Posterior vena cava (tissue), 2 donors: ENCODE measurements around the gene POU6F2. TPM values are rescaled to one million over a fixed set of nuclear protein-coding genes. Genes with fewer than 3 reads are reported as not detected.

Experiments
- DNase-seq: peaks from one replicate; pipeline ENCODE4 v3.0.0-alpha.2; 2020; ENCODE audit warnings: low spot score
- intact Hi-C, 2 donors: fragments of 100-400 bp; cut with DNase I; formaldehyde crosslinking; loops; one replicate each; pipeline versions ENCODE4 v1.14.1 to v1.14.2; 2022 to 2023
- total RNA-seq, 2 donors: library from RNA; stranded (reverse); fragmentation: NEBNext Ultra II Directional; extraction: Animal tissue kit (Norgen Biotek cat#: 25700); gene quantifications; one replicate each; pipeline ENCODE4 v1.2.1, GENCODE V29; 2021
- donor health status: DM: yes; HTN: yes; CAD: no.
- donor health status: DM: yes; HTN: yes; CAD: no.

The POU6F2 gene
- total RNA-seq, 2 donors from 2014 or later, result 0.19 to 0.69 TPM

- intact Hi-C loops, result no loop called here
- DNase-seq, result no peak
Observed at GRCh38 chr7:39272691-39273090, 295.0 kb downstream of the POU6F2 start.

DNA sequence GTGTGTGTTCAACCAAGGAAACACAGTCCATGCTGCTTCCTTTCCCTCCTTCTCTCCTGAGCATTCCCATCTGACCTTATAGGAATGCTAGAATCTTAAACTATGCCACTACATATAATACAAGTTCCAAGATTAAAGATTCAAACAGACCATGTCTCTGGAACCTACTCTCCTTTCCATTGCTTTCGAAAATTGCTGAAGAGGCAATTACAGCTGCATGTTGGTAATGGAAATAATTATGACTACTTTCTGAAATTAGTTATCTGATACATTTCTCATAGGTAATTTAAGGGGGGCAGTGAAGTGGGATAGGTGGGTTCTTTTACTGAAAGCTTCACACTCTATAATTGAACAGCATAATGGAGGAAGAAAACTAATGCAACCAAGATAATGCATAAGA, 302.6 kb downstream of the POU6F2 start:
- no peak for DNase-seq
- intact Hi-C loops, result no loop called here

GRCh38 chr7:39285256-39285655, 307.5 kb downstream of the POU6F2 start:
- intact Hi-C loops, result no loop called here
- DNase-seq, result no peak

- DNase-seq, result no peak
- intact Hi-C loops, result no loop called here
Observed at GRCh38 chr7:39288303-39288702, 310.6 kb downstream of the POU6F2 start.

- intact Hi-C loops, result no loop called here
- no peak for DNase-seq
Observed at GRCh38 chr7:39291628-39292410, 314.1 kb downstream of the POU6F2 start.

DNA sequence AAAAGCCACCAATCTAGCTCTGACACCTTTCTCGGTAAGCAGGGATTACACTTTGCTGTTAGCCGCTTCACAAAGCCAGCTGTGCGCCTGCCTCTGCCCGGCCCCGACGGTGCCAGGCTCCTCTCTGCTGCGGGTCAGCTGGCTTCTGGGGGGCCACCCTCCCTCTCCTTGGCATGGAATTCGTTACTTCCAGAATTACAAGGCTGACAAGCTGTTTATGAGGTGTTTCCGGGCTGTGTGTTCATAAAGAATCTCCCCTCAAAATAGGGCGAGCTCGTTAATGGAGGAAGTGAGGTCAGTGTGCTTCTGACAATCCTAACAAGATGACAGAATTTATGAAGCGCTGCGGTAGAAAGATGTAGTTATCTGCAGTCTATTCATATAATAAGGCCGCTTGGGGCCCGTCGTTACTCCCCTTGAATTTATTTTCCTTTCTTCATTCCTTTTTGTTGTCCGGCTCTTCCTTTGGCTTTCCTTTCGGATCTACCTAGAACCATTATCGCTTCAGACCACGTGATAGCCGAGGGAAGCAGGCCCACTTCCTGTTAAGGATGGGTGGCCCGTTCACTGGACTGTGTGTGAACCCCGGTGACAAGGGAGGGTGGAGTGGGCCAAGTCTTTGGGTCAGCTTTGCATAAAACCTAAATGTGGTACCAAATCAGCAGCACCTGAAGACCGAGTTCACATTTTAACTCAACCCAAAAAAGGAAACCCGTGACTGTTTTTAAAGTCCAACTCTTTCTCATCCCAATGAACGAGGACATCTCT, 315.5 kb downstream of the POU6F2 start:
- intact Hi-C loops, result no loop called here
- DNase-seq, result no peak

GRCh38 chr7:39294022-39294421, 316.3 kb downstream of the POU6F2 start:
- DNase-seq, result no peak
- intact Hi-C loops, result no loop called here

GRCh38 chr7:39295796-39296195, 318.1 kb downstream of the POU6F2 start:
- intact Hi-C loops, result no loop called here
- DNase-seq, result no peak

DNA sequence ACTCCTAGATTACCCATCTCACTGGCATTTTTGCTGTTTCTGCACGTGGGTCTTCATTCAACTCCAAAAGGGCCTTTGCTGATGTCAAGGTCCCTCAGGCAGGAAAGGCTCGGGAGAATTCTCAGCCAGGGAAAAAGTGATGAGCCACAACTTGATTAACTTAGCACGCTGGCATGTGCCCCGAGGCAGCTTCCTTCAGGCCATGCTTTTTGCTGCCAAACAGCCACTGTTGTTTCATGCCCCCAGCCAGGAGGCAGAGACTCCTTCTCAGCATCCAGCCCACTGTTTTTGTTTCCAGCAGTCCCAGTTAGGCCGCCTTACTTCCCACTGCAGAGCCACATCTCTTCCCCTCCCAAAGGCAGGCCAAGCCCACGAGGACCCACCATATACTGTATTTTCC, 322.0 kb downstream of the POU6F2 start:
- intact Hi-C loops, result no loop called here
- no peak for DNase-seq

- intact Hi-C loops, result no loop called here
- DNase-seq, result no peak
Observed at GRCh38 chr7:39300276-39300675, 322.6 kb downstream of the POU6F2 start.

DNA sequence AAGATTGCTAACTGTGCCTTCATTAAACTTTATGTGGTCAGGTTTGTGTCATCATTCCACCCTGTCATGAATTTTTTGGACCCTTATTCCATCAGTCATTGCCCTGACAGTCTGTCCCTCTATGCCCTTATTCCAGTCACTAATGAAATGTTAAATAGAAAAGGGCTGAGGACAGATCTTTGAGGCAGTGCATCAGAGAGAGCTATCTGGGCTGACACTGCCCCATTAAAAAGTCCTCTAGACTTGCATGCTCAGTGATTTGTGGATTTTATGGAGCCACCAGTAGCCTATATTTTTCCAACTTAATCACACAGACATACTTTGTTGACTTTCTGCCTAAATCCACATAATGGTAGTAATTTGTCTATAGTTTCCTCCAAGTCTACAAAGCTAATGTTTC, 323.8 kb downstream of the POU6F2 start:
- intact Hi-C loops, result no loop called here
- DNase-seq, result no peak

GRCh38 chr7:39304178-39304577, 326.5 kb downstream of the POU6F2 start:
- no peak for DNase-seq
- intact Hi-C loops, result no loop called here

- no peak for DNase-seq
- intact Hi-C loops, result no loop called here
Observed at GRCh38 chr7:39304668-39305405, 327.1 kb downstream of the POU6F2 start.

DNA sequence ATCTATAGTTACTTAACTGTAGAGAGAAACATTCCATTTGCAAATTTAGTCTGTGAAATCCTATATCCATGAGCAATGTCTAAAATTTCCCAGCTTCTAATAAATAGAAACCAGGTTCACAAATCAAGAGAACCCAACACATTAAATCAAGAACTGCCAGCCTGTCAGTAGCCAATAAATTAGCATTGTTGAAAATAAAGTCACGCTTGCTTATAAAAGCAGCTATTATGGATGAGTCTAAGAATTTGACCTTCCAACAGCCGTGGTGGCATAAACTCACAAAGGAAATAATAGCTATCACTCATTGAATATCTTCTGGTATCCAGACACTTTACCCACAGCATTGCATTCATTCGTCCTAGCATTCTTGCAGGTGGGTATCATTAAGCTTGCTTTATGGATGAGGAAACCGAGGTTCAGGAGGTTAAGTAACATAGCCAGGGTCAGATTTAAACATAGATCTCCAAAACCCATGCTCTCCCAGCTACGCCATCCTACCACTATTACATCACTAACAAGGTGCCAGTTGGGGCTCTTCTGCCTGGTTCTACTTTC, 328.4 kb downstream of the POU6F2 start:
- intact Hi-C loops, result no loop called here
- DNase-seq, result no peak

DNA sequence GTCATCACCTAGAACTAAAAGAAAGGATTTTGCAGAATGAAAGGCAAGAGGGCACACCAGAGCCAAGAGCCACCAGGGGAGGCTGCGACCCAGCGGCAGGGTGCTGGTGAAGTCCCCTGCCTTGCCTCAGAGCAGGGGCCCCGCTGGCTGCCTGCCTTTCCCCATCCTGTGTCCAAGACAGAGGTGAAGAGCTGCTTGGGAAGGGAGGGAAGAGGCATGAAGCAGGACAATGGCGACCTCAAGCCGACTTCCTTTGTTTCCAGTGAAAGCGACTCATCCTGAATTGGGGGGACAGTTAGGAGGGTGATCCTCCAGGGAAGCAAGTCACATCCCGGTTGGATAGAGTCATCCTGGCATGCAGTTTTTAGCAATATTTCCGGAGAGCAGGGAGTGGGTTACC, 333.0 kb downstream of the POU6F2 start:
- intact Hi-C loops, result no loop called here
- no peak for DNase-seq

GRCh38 chr7:39312254-39312989, 334.7 kb downstream of the POU6F2 start:
- intact Hi-C loops, result no loop called here
- DNase-seq, result no peak

GRCh38 chr7:39313376-39313775, 335.7 kb downstream of the POU6F2 start:
- intact Hi-C loops, result no loop called here
- no peak for DNase-seq

DNA sequence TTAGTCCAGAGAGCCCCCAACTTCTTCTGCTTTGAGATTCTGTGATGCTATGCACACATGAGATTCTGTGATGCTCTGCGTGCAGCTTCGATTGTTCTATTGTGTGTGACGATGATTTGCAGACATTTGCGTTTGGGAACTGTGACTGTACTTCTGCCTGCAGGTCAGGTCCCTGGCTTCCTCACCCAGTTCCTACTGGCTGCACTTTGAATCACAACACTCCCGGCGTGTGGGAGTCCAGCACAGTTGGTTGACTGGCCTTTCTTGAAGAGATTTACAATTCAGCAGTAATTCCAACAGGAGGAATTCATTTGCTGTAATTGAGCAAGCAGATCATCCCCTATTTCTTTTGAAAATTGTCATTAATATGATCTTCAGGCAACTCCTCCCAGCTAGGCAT, 336.3 kb downstream of the POU6F2 start:
- no peak for DNase-seq
- intact Hi-C loops, result no loop called here

- DNase-seq, result no peak
- intact Hi-C loops, result no loop called here
Observed at GRCh38 chr7:39317107-39317506, 339.4 kb downstream of the POU6F2 start.
